Ureter (tissue), 1 donor: Measurements from ENCODE around the gene COL17A1. TPM values are rescaled to one million over a fixed set of nuclear protein-coding genes. Genes with fewer than 3 reads are reported as not detected.

Experiments
- DNase-seq: peaks from one replicate; pipeline ENCODE4 v3.0.0-alpha.2; 2020; ENCODE audit warnings: low spot score
- total RNA-seq: library from RNA; stranded (reverse); gene quantifications from one replicate; pipeline ENCODE4 v1.2.4, GENCODE V29; 2023
- donor health status: DM: yes; HTN: yes; CAD: no.

Gene COL17A1
- total RNA-seq, 1 donor from 2014 or later, result 18.5 TPM

DNA sequence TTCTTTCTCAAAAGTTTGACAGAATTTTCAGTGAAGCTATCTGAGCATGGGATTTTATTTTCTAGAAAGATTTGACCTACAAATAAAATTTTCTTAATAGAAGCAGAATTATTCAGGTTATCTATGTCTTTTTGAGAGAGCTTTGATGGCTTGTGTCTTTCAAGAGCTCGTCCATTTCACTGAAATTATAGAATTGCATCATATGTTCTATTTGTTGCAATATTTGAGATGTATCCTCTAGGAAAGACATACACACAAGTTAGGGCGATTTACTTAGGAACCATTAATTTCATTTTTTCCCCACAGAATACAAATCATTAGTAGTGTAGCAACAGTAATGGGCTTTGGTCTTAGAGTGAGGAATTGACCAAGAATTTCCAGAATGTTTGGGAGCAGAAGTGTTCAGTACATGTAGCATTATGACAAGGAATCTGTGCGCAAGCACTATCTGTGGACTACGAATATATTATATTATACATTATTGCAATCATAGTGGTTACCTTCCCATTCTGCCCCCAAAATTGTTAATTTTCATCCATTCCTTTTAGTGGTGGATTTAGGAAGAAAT is 12.8 kb upstream of the COL17A1 start:
- DNase-seq, result no peak

DNA sequence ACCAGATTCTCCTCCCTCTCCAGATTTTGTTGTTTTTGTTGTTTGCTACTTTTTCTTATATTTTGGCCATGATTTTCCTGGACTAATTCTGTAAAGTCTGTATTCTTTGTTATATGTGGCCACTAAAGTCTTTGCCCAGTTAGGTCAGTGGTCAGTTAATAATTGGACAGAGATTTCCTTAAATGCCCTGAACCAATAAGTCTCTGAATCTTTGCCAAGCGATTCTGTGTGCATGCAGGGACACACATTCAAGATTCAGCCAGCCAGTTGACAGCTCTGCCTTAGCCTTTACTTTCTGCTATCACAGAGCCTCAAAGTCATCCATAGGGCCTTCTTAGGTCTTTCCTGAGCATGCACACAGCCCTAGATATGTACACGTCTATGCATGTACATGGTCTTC is 11.0 kb upstream of the COL17A1 start:
- no peak for DNase-seq

DNA sequence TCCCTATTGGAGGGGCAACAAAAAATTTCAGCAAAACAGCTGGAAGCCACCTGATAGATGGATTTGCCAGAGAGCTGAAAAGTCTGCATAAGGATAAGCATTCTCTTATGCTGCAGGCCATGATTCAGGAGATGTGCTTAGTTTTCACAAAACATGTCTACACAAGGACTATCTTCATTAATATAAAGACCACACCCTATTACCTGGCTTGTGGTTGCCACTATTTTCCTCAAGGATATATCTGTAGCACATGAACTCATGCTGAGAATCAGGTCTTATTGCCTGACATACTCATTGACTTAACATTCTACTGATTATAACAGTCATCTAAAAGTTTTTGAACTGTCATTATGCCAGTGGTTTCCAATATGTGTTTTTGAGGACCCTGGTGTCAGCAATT is 7.1 kb upstream of the COL17A1 start:
- no peak for DNase-seq

DNA sequence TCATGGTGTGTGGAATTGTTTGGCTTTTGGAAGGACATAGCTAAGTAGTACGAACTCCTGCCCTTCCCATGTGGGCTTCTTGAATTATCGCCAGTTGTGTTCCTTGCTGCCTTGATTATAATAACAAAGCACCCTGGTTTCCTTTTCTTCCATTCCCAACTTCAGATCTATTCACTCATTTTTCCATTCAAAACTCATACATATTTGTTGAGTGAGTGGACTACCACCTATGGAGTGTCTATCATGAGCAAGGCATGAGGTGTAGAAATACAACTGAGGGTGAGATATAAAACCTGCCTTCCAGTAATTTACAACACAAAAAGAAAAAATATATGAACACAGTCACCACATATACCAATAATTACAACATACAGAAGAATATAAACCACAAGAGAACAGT is 4.9 kb upstream of the COL17A1 start:
- DNase-seq, result no peak

DNA sequence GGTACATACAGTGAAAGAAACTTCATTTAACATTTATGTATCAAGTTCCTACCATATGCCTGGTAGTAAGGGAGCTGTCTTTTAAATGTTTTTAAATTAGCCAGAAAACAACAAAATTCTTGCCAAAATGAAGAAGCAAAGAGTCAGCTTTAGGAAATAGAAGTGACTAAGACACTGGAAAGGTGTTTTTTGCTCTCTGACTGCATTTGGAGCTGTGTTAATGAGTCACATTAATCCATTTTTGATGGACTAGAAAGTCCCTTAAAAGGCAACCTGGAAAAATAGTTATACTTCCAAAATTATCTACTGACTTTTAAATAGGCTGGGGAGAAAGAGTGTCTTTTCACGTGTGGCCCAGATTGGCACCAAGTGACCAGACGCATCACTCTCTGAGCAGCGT is 3.9 kb upstream of the COL17A1 start:
- DNase-seq, result no peak

DNA sequence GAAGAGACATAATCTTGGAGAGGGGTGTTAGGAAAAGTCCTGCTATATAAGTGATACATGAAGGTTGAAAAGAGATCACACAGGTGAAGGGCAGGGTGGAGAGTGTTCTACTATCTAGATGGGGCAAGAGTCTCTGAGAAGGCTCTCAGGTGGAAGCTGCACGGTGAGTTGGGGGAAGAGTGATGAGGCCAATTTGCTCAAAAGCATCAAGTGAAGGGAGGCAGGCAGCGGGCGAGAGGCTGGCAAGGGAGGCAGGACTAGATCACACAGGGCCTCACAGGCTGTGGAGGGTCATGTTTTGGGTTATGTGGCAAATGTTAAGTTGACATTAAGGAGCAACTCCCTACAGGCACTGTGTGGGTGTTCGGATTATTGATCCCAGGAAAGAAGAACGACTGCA is 2.6 kb upstream of the COL17A1 start:
- DNase-seq, result no peak

DNA sequence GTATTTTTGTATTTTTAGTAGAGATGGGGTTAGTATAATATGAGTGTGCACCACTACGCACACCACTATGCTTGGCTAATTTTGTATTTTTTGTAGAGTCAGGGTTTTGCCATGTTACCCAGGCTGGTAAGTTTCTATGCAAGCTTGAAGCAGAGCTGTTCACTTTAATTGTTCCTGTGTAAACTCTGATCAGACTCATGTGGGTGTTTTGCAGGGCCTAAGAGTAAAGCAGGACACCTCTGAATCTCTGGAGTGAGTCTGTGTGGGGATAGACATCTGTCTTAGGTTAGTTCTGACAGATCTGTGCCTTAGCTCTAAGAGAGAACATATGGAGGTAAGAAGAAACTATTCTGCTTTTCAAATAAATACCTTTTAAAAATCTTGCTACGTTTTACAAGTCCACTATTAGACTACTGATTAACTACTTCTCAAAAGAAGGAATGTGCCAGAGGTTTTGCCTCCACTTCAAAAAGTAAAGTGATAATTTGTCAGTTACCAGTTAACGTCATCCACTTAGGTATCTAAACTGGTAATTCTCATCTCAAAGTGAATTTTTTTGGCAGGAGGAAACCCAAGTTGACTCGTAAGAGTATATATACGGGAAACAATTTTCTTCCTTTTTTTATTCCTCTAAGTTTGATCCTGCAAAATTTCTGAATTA is 1.1 kb downstream of the COL17A1 start:
- DNase-seq, result no peak

DNA sequence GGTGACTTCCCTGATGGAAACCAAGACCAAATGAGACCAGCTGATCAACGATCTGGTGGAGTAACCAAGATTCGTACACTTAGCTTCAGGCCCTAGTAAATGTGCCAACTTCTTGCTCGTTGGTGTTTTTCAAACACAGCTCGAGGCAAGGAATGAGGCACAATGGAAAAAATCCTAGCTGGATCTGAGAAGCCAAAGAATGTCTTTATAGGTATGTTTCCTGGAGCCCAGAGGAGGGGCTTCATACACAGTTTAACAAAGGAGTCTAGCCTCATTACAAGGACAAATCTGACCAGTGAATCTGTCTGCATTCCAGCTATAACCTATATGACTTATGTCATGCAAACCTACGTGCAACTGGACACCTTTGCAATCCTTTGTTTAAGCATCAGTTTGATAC is 3.7 kb downstream of the COL17A1 start:
- no peak for DNase-seq

DNA sequence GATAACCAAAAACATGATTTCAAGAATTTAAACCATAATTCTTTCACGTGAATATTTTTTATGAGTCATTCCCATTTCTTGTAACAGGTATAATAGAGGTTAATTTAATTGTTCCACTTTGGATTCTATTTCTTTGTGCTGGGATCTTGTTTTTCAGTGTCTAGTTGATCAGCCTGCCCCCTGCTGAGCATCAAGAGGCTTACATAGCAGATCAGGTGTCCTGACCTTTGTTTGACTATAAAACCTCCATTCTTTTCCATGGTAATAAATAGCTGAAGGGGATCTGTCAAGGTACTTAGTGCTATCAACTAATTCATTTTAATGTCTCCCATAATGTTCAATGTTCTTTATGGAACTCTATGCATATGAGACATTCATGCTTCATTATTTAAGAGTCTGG is 4.9 kb downstream of the COL17A1 start:
- DNase-seq, result no peak

DNA sequence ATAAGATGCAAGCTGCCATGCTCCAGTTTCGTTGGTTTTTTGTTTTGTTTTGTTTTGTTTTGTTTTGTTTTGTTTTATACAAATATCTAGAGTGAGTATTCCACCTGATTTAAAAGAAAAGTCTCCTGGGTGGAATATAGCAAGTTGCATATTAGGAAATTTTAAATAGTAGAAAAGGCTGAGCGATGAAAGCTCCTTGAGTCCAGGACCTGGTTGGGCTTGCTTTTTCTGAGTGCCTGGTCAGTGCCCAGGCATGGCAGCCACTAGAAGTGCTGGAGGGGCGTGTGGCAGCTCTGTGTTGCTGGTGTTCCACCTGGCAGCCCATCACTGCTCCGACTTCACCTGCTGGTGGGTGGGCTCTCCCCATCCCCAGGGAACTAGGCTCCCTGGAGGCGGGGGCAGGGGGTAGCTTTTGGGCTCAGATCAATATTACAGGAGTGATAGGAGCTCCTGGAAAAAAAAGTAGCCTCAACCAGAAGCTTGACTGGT is 8.0 kb downstream of the COL17A1 start:
- DNase-seq, result no peak

DNA sequence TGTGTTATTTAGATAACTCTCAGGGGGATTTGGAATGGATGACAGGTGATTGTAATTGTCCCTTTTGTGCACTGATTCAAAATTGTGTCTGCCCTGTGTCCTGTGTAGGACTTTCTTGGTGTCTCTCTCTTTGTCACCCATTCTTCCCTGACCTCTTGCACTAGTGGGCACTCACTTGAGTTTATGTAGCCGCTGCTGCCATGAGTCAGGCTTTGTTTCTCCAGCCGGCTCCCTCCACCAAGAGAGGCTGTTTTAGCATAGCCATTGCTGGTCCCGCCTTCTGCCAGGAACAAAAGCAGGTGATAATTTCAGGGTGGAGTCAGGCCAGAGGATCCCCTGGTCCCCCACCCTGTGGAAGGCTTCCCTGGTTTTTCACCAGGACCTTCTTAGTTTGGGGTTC is 8.4 kb downstream of the COL17A1 start:
- DNase-seq, result no peak

DNA sequence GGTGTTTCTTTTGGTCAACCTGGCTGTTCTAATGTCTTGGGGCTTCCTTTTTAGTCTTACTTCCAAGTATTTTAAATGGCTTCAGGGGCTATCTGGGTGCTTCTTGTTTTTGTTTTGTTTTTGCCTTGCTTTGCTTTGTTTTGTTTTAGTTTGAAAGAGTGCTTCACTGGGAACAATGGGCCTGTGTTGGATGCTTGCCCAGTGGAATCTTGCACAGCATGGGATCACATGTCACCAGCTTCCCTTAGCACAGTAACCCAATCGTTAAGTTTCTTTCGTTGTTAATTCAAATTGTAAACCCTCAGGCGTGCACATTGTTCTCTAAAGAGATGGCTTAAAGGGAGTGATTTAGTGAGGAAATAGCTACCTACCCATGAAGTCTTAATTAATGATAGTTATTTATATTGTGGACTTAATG is 8.9 kb downstream of the COL17A1 start:
- DNase-seq, result no peak

DNA sequence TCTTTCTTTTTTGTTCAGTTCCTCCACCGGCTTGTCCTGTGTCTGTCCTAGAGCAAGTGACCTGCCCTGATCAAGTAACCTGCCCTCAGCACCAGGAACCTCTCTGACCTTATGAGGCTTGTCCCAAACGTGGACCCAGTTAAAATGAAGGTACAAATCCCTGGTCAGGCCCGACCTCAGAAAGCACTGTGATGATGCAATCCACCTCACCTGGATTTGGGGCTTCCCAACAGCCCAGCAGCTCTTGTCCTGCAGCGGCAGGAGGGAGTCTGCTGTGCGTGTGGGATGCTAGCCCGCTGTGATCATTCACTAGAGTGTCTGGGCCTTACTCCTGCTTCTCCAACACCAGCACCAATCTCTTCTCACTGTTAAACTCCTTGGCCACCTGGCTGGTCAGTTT is 11.2 kb downstream of the COL17A1 start:
- no peak for DNase-seq

DNA sequence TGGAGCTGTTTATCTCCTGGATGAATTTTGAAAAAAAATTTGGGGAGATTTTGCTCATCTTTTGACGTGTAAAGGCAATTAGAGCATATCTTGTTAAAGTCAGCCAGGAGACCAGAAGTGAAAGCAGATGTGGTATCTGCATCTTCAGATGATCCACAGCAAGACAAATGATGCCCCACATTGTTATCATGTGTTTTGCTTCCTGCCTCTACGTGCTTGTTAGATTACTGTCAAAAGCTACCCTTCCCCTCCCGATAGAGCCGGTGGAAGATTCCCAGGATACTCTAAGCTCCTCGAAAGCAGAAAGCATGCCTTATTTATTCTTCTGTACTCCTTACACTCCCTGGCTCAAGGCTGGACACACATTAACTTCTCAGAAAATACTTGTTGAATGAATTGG is 12.9 kb downstream of the COL17A1 start:
- DNase-seq, result no peak

DNA sequence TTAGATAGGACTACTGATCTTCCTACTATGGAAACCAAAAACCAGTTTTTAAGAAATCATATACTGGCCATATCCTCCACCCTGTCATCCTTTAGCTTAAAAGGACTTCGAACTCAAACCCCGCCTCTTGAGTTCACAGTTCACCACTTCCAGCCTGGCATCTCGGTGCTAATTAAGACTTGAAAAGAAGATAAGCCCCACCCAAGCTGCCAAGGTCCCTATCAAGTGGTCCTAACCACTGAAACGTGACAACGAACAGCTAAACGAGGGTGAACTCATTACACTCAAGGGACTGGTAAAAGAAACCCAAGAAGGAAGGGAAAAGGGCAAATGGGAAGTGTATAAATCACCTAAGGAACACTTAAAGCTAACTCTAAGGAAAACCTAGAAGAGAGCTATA is 16.1 kb downstream of the COL17A1 start:
- DNase-seq, result no peak

DNA sequence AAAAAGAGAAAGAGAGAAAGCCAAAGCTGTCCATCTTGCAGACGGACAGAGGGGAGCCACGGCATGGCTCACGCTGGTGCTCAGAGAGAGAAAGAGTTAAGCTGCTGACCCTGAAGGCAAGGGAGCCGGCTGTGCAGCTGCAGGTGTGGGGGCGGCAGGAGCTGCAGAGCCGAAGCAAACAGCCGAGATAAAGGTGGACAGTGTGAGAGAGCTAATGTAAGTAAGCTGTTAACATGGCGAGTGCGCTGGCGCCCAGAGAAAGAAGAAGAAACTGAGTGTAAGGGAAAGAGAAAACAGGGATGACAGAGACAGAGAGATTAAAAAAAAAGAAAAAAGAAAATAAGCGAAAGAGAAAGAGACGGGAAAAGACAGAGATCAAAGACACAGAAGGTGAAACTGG is 18.2 kb downstream of the COL17A1 start:
- DNase-seq, result no peak

DNA sequence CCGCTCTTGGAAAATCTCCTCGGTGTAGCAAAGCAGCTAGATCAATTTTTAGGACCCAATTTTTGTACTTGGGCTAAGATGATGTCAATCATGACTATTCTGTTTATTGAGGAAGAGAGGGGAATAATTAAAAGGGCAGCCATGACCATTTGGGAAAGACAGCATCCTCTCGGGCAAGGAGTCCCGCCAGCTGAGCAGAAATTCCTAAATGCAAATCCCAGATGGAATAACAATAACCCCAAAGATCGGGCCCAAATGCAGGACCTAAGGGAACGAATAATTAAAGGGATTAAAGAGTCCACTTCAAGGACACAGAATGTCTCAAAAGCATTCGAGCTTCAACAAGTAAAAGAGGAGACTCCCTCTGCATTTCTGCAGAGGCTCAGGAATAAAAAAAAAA is 18.7 kb downstream of the COL17A1 start:
- no peak for DNase-seq

DNA sequence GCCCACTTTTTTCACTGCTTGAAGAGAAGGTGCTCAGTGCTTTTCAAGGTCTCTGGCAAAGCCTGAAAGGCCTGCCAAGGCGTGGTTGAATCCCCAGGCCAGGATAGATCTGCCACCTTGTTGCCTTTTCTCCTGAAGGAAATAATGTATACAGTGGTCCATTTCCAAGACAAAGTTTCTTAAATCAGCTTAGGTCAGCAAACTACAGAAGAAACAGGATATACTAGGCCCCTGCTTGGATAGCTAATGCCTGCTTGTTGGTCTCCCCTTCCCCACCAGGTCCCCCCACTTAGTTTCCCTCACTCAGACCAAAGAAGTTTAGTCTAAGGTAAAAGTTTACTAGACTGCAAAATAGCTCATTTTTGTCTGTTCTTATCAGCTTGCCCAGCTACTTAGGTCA is 19.9 kb downstream of the COL17A1 start:
- DNase-seq, result no peak

DNA sequence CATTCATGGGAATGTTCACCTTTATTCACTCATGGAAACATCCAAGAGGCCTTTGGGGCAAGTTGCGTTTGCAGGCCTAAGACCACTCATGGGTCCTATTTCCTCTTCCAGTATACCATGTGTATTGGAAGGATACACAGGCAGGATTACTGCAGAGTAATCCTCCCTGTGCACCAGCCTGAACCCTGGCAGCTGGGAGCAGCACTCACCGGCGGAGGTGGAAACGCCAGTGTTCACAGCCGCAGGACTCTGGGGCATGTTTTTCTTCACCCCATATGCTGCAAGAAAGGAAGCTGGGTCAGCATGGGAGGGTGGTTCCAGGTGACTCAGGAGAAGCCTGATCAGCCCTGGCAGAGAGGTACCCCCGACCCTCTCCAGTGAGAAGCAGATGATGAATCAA is 24.5 kb downstream of the COL17A1 start:
- DNase-seq, result no peak

DNA sequence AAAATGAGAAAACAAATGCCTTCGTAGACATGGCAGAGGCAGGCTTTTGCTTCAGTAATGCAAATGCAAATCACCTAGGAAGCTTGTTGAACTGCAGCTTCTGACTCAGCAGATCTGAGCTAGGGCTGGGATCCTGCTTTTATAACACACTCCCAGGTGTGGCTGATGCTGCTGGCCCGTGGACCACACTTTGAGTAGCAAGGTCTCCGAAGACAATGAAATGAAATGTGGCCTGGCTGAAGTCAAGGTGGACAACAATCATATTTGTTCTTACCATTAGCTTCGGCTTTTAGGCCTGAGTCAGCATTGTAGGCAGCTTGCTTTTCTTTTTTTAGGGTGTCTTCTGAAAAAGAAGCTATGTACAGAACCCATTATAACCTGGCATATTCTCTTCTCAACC is 26.3 kb downstream of the COL17A1 start:
- no peak for DNase-seq

DNA sequence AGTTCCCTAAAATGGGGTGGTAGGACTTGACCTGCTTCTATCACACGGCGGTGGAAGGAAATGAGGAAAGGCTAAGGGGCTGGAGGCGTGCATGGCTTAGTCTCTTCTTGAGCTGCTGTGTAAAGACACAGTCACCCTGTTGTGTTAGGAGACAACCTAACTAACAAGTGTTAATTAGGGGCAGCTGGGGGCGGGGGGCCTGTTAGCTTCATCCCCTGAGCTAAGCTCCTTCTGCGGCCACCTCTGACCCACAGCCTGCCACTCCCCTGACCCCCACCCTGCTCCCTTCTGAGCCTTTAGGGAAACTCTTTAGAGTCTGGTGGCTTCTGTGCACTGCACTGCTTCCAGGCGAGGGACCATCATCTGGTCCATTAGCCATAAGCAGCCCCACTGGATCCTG is 28.0 kb downstream of the COL17A1 start:
- no peak for DNase-seq

DNA sequence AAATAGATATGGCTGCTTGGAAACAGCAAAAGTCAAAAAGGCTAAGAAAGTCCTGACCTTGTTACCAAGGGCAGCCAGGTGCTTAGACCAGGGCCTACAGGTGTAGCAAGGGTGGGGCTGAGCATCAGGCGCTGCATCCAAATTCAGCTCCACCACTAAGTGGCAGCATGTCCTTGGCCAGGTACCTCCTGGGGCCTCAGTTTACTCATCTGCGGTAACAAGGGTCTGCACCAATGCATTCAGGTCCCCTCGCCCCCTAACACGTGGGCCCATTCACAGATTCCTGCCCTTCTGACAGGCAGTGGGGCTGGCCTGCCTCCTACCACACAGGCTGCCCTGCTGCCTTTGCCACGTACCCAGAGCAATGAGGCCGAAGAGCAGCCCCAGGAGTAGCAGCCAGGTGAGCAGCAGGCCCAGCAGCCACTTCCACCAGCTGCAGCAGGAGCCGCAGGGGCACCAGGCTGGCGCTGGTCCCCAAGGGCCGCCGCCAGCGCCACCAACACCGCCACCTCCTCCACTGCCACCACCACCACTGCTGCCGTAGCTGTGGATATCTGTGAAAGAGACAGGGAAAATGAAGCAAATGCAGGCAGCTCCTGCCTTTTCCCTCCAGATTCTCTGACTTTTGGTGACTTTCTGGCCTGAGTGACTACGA is 28.9 kb downstream of the COL17A1 start:
- no peak for DNase-seq

DNA sequence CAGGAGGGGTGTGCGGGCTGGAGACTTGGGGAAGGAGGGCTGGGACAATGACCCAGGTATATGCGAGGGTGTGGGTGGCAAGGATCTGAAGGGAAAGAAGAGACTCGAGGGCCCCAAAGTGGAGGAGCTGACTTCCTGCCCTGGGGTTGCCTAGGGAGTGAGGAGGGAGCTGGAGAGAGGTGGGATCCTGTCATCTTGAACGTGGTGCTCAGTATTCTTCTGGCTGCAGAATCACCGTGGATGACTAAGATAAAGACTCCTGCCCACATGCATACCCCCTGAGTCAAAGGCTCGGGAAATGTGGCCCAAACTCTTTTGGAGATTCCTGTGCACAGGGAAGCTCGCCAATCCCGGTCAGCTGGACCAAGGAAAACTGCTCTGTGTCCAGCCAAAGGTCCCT is 31.2 kb downstream of the COL17A1 start:
- DNase-seq, result no peak

DNA sequence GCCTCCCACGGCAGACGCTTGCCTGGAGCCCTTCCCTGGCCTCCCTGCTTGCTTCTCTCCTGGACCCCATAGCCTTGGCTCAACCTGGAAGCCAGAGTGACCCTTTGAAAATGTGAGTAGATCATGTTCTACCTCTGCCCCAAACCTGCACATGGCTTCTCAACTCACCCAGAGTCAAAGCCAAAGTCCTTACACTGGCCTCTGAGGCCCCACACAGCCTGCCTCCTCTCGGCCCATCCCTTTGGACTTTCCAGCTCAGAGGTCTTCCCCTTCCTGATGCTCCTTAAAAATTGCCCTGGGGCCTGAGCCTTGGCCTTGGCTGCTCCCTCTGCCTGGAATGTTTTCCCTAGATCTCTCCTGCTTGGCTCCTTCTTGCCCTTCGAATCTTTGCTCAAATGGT is 32.5 kb downstream of the COL17A1 start:
- DNase-seq, result no peak
